ENCODE measurements around the gene KIF5B. TPM values are rescaled to one million over a fixed set of nuclear protein-coding genes. Genes with fewer than 3 reads are reported as not detected.

Gene KIF5B
- total and polyA plus RNA-seq, 2 donors (not counting 1 experiment from before 2014, with no cell fraction given): 9.5 to 44.1 TPM

DNA sequence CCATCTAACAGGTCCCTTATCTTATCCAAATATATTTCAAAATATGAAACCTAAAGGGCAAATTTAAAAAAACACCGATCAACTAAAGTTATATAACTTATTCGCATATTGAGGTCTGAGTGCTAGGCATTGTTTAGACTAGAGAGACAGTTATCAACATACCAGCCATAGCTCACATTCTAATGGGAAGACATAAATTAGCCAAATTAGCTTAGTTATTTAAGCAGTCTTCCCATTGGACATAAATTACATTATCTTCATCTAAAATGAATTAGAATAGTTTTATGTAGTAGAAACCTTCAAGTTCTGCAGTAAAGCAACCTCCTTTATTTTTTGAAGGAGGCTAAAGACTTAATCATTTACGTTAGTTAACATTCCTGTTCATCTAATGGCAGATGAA lies 17.4 kb downstream of the KIF5B start:
- Histone ChIP-seq H4K20me1 (ENCODE audit: control insufficient read depth, insufficient read depth, low read length, poor library complexity, severe bottlenecking) (peaks cover 49% of the 10 kb centered on the region), H3K79me2 (ENCODE audit: control insufficient read depth, insufficient read depth, low read length) (peaks cover 41% of the 10 kb centered on the region)
- CTCF ChIA-PET: no interaction called here

DNA sequence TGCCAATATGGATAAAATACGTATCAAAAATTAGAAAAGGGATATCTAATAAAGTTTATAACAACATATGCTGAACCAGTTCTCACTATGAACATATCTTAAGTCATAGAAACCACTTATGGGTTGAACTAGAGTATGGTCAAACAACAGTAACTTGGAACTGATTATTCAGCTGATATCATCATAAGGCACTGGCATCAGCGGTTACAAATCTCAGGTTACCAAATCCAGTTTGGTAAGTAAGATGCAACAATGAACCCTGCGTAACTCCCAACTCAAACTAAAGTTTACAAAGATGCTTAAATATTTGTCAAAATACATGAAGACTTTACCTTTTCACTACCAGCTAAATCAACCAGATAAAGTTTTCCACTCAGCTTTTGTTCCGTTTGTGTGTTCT lies 19.3 kb downstream of the KIF5B start:
- no peak for TF ChIP-seq EZH2 (IDR thresholded peaks at IDR 0.05; ENCODE audit: borderline replicate concordance, insufficient read depth, low read depth, low read length, poor library complexity, severe bottlenecking)
- TF ChIP-seq, protein P1, sequence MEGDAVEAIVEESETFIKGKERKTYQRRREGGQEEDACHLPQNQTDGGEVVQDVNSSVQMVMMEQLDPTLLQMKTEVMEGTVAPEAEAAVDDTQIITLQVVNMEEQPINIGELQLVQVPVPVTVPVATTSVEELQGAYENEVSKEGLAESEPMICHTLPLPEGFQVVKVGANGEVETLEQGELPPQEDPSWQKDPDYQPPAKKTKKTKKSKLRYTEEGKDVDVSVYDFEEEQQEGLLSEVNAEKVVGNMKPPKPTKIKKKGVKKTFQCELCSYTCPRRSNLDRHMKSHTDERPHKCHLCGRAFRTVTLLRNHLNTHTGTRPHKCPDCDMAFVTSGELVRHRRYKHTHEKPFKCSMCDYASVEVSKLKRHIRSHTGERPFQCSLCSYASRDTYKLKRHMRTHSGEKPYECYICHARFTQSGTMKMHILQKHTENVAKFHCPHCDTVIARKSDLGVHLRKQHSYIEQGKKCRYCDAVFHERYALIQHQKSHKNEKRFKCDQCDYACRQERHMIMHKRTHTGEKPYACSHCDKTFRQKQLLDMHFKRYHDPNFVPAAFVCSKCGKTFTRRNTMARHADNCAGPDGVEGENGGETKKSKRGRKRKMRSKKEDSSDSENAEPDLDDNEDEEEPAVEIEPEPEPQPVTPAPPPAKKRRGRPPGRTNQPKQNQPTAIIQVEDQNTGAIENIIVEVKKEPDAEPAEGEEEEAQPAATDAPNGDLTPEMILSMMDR (IDR thresholded peaks at IDR 0.05): no peak
- Histone ChIP-seq H3K36me3 (replicated peaks in 1 of 2; ENCODE audit: control extremely low read depth in 1 of 2, control insufficient read depth in 1 of 2, extremely low read depth in 1 of 2, insufficient read depth in 2 of 2, low read length in 1 of 2) (peaks cover 2 to 65% of the 10 kb centered on the region in 2 experiments), H4K20me1 (ENCODE audit: control insufficient read depth, insufficient read depth, low read length, poor library complexity, severe bottlenecking) (peaks cover 35% of the 10 kb centered on the region), H3K27ac (ENCODE audit: low read length in 2 of 2) (no peak overlapping the region), H3K4me3 (ENCODE audit: control extremely low read depth in 1 of 5, extremely low read depth in 1 of 5, insufficient read depth in 1 of 5, low read depth in 2 of 5, low read length in 4 of 5) (no peak overlapping the region), H3K27me3 (replicated peaks in 1 of 4; ENCODE audit: control extremely low read depth in 1 of 4, control insufficient read depth in 3 of 4, insufficient read depth in 4 of 4, low read length in 3 of 4) (no peaks in the 10 kb centered on the region), H3K79me2 (ENCODE audit: control insufficient read depth, insufficient read depth, low read length) (peaks cover 28% of the 10 kb centered on the region), H3K4me2 (replicated peaks; ENCODE audit: low read depth, low read length, poor library complexity, severe bottlenecking) (no peak overlapping the region), H2AFZ (ENCODE audit: insufficient read depth, low read depth, low read length, poor library complexity, severe bottlenecking) (no peak overlapping the region), H3K9ac (ENCODE audit: low read length) (no peak overlapping the region), H3K9me3 (ENCODE audit: control extremely low read depth in 1 of 3, control insufficient read depth in 2 of 3, insufficient read depth in 1 of 3, low read length in 2 of 3) (no peaks in the 10 kb centered on the region), H3K4me1 (ENCODE audit: control insufficient read depth in 2 of 2, insufficient read depth in 2 of 2, low read length in 2 of 2) (no peaks in the 10 kb centered on the region)
- 100% methylated on average over 1 of the region's 4 CpGs for WGBS (ENCODE audit: insufficient coverage)
- H3K27ac Mint-ChIP-seq: no peak overlapping the region
- no peak overlapping the region for H3K4me3 Mint-ChIP-seq
- no peak for DNase-seq
- ATAC-seq (ENCODE audit: low read depth): no peak
- no peaks in the 10 kb centered on the region for H3K27me3 Mint-ChIP-seq
- peaks cover 7% of the 10 kb centered on the region for H3K4me1 Mint-ChIP-seq
- ChIA-PET CTCF (no interaction called here), POLR2A (no interaction called here)
- intact Hi-C loops (cut with micrococcal nuclease): no loop called here
- no peaks in the 10 kb centered on the region for H3K9me3 Mint-ChIP-seq (ENCODE audit: insufficient read depth)

More for the DNA sequence above, 17.4 kb downstream of the KIF5B start:
- H3K4me2 ChIP-seq (replicated peaks; ENCODE audit: low read depth, low read length, poor library complexity, severe bottlenecking): no peak overlapping the region
- no peak overlapping the region for H3K4me3 ChIP-seq (ENCODE audit: control extremely low read depth in 1 of 5, extremely low read depth in 1 of 5, insufficient read depth in 1 of 5, low read depth in 2 of 5, low read length in 4 of 5)
- no peaks in the 10 kb centered on the region for H3K9me3 ChIP-seq (ENCODE audit: control extremely low read depth in 1 of 3, control insufficient read depth in 2 of 3, insufficient read depth in 1 of 3, low read length in 2 of 3)
- no peak overlapping the region for H3K4me3 Mint-ChIP-seq
- ATAC-seq (ENCODE audit: low read depth): no peak
- no peak overlapping the region for H3K9ac ChIP-seq (ENCODE audit: low read length)
- H3K27me3 ChIP-seq (replicated peaks in 1 of 4; ENCODE audit: control extremely low read depth in 1 of 4, control insufficient read depth in 3 of 4, insufficient read depth in 4 of 4, low read length in 3 of 4): no peaks in the 10 kb centered on the region
- H3K9me3 Mint-ChIP-seq (ENCODE audit: insufficient read depth): no peaks in the 10 kb centered on the region
- H3K4me1 ChIP-seq (ENCODE audit: control insufficient read depth in 2 of 2, insufficient read depth in 2 of 2, low read length in 2 of 2): no peaks in the 10 kb centered on the region
- H3K4me1 Mint-ChIP-seq: peaks cover 19% of the 10 kb centered on the region
- TF ChIP-seq, protein P1 (IDR thresholded peaks at IDR 0.05): no peak
- no peak for TF ChIP-seq EZH2 (IDR thresholded peaks at IDR 0.05; ENCODE audit: borderline replicate concordance, insufficient read depth, low read depth, low read length, poor library complexity, severe bottlenecking)
- no peak overlapping the region for H2AFZ ChIP-seq (ENCODE audit: insufficient read depth, low read depth, low read length, poor library complexity, severe bottlenecking)
- no peak overlapping the region for H3K27ac Mint-ChIP-seq
- intact Hi-C loops (cut with micrococcal nuclease): no loop called here
- POLR2A ChIA-PET: no interaction called here
- H3K27me3 Mint-ChIP-seq: no peaks in the 10 kb centered on the region
- WGBS (ENCODE audit: insufficient coverage): no CpG with 5 or more reads among the region's 3 CpGs
- peaks cover under 1 to 62% of the 10 kb centered on the region in 2 experiments for H3K36me3 ChIP-seq (replicated peaks in 1 of 2; ENCODE audit: control extremely low read depth in 1 of 2, control insufficient read depth in 1 of 2, extremely low read depth in 1 of 2, insufficient read depth in 2 of 2, low read length in 1 of 2)
- no peak overlapping the region for H3K27ac ChIP-seq (ENCODE audit: low read length in 2 of 2)
- DNase-seq: no peak
